GM19328 (cell line): ENCODE data around the gene DRAXIN.

ENCODE experiments used
- ATAC-seq: cut with Tn5 transposase; IDR thresholded peaks from one replicate; pipeline ENCODE4 v1.9.1; 2021; ENCODE audit warnings: mild to moderate bottlenecking, moderate library complexity; ENCODE audit not compliant: unreplicated experiment

DRAXIN gene

DNA sequence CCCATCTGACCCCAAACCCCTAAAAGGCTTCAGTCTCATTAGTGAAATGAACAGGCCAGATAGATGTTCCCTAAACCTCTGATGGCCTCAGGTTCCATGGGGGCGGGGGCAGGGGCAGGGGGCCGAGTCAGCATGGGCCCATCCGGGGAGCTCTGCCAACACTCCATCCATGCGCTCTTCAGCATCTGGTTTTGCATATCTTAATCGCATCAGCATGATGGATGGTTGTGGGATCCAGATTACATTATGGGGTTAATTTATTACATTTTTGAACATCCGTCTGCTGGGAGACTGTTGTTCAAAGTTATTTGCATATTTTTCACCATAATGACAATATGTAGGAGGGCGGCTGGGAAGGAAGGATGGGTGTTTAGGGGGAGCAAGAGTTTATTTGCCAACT, 7.4 kb upstream of the DRAXIN start:
- no peak for ATAC-seq

DNA sequence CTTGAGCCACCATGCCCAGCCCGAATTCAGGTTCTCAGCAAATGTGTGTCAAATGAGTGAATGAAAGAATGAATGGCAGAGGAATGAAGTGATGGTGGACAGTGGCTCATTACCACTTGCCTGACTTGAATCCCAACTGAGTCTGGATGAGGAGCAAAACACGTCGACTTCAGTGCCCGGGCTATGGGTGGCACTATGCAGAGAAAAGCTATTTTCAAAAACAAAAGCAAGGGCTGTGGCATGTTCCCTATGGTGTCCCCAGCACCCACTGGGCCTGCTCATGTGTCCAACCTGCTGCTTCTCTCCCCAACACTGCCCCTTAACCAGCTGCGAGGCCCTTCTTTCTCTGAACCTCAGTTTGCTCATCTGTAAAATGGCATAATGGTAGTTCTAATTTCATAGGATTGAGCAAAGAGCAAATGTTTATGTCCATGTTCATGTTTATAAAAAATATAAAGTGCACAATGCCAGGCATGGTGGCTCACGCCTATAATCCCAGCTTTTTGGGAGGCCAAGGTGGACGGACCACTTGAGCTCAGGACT, 6.2 kb upstream of the DRAXIN start:
- ATAC-seq = no peak

DNA sequence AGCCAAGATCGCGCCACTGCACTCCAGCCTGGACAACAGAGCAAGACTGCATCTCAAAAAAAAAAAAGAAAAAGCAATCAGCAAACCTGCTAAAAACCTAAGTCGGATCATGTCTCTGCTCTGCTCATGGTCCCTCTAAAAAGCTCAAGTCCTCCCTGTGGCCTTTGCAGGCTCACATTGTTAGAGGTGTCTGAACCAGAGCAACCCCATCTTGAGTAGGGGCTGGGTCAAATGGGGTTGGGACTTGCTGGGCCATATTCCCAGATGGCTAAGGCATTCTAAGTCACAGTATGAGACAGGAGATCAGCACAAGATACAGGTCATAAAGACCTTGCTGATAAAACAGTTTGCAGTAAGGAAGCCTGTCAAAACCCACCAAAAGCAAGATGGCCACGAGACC, 3.0 kb upstream of the DRAXIN start:
- ATAC-seq = no peak

DNA sequence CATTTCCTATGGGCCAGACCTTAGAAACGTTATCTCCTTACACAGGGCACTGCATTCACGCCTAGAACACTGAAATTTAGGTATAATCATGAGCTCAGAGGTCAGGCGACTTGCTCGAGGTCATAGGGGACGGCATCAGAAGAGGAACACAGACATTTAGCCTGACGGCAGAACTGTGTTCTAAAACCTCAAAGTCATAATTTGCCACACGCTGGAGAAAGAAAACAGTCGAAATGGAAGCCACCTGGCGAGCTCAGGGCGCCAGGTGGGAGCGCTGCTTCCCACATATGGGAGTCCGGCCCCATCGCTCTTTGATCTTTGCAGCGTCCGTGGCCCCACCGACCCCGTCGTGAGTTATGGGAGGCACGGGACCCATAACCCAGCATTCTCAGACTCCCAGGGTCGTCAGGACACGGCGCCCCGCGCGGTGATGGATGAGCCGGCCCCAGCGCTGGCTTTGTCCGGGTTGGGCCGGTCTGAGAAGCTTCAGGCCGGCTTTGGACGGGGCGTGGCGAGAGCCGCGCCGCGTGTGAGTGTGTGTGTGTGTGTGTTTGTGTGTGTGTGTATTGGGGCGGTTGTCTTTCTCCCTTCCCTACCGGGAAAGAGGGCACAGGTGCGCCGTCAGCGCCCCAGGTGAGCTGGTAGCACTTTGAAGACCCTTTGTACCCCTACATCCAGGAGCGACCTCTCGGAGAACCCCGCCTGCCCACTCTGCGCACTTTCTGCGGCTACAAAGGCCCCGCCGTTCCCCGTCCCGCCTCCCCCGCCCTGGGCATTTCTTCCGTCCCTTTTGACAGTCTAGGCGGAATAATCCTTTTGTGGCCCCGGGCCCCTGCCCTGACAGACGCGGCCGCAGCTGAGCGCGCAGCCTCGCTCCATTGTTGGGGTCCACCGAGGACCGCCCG, 861 bp upstream of the DRAXIN start:
- no peak for ATAC-seq

DNA sequence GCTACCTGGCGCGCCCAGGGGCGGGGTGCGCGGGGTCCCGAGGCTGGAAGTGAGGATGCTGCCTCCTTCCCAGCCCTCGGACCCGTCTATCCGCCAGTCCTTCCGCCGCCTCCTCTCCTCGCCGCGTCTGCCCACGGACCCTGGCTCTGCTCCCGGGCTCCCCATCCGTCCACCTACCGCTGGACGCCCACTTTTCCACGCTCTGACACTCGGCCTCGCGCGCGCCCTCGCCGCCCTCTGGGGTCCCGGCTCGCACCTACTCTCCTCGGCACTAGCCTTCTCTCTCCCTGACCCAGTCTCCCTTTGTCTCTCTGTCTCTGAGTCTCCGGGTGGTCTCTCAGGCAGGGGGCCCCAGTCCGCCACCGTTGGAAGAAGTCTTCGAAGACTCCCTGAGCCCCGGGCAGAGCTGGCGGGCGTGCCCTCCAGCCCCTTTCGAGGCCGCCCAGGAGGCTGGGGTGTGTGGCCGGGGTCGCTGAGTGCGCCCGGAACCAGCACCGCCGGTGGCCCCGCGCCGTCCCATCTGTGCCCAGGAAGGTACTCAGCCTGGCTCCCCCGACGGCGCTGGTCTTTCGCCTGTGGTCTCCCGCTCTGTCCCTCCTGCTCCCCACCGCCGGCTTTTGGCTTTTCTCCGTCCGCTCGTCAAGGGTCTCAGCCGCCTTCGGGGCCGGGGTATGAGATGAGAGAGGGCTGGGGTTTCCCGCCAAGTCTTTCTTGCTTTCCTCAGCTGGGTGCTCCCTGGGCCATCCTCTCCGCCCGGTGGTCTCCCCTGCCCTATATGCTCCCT, 610 bp downstream of the DRAXIN start:
- no peak for ATAC-seq

DNA sequence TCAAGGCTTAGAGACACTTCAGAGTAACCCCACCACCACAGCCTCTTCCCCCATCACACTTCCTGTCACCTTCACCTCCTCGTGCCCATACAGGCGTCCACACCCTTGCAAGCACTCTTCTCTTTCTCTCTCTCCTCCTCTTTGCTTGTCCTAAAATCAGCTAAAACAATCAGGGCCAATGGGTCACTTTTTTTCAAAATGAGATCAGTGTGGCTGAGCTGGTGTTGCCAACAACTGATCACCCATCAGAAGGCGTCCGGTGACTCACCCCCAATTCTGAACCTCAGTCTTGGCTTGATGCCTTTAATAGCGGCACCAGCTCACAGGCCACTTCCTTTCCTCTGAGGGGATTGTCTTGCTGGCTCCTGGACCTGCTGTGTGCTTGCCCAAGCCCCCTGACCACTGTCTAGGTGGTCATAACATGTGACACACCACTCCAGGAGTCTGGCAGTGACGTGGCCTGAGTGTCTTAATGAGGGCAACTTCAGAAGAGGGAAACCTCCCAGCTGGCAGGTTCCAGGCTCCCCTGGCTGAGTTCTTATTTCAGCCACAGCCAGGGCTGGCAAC, 1.6 kb downstream of the DRAXIN start:
- no peak for ATAC-seq

DNA sequence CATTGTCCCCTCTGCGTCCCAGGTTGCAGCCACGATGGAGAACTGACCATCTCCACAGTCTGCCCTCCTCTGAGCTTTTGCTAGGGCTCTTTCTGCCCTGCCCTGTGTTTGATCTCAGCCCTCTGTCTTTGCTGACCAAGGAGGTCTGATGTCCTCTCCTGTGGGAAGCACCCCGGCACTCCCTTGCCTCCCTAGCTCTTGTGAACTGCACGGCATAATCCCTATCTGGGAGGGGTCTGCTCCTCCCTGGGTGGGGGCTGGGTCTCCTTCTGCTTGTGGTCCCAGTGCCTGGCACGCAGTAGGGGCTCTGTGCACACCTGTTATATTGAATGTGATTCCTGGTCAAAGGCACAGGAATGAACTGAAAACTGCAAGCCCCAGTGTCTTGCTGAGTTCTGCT, 2.4 kb downstream of the DRAXIN start:
- ATAC-seq = no peak

DNA sequence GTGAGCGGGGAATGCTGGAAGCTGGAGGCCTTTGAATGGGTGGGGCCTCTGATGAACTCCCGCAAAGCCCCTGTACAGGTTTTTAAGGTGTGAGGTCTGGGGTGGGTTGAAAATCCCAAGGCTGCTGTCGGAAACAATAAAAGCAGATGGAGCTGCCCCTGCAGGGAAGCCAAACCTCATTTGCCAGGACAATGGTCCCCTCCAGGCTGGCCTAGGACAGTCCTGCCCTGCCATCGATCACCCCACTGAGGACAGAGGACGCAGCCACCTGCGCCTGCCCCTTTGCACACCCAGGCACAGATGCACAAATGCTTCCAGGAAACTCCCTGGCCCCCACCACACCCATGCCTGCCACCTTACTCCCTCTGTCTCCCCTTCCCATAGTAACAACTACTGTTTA, 4.4 kb downstream of the DRAXIN start:
- no peak for ATAC-seq

DNA sequence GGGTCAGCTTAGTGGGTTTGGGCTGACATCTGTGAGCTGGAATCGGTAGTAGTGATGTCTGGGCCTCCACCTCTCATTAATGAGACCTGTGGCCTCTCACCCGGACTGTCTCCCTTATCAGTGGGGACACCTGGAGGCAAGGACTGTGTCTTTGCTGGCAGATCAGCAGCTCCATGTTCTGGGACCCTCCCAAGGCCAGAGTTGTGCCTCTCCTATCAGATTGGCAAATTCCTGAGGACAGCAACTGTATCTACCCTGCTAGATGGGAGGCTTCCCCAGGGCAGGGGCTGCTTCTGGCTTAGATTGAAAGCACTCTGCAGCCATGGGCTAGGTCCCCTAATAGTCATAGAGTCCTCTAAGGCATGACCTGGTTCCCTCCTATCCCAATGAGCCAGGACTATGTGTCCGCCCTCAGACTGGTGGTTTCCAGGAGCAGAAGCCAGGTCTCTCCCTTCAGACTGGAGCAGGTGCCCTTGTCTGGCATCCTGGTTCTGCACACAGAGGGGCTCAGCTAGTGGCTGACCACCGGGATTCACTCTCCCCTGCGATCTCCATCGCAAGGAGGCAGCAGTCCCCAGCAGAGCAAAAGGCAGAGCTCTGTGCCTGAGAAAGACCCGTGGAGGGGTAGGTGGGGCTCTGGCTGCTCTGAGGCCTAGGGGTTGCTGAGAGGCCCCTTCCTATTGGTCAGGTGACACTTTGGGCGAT, 5.8 kb downstream of the DRAXIN start:
- ATAC-seq = no peak

DNA sequence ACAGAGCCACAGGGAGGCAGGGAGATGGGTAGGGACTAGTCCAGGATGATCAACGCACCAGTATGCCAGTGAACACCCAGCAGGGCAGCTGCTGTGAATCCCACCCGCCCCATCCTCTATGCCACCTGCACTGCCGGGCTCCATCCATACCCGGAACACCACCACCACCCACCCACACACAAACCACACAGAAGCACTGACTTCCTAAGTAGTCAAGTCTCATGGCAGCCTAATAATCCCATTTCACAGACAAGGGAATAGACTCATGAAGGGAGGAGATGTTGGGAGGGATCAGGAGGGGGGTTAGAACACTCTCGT, 6.3 kb downstream of the DRAXIN start:
- no peak for ATAC-seq

DNA sequence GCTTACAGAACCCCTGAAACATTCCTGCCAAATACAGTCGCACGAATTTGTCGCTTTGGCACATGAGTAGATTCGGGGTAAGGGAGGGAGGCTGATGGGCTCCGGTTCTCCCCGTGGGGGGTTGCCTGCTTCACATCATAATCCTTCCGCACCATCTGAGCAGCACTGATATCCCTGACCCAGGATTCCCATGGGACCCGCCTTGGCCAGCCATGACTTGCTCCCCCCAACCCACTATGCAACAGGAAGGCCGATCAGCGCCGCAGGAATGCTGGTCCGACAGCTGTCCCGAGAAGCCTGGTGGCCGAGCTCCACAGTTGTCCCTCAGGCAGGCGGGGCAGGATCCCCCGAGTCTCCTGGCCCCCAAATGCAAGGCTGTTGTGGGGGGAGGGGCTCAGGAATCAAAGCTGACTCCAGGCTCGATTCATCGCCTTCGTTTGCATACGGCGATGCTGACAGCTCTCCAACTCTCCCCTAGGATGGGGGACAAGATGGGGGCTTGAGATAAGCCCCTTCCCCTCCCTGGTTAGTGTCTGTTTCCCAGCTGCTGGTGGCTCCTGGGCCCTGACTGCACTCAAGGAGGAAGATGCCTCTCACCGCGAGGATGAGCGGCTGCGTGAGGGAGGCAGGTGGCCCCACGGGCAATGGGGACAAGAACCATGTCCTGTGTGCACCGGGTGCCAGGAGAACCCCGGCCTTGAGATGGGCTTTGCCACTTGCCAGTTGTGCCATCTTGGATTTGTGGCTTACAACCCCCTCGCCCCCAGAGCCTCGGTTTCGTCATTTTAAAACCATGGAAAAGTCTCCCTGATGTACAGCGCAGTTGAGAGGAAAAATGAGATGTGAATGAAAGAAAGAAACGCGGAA, 9.3 kb downstream of the DRAXIN start:
- ATAC-seq = no peak

DNA sequence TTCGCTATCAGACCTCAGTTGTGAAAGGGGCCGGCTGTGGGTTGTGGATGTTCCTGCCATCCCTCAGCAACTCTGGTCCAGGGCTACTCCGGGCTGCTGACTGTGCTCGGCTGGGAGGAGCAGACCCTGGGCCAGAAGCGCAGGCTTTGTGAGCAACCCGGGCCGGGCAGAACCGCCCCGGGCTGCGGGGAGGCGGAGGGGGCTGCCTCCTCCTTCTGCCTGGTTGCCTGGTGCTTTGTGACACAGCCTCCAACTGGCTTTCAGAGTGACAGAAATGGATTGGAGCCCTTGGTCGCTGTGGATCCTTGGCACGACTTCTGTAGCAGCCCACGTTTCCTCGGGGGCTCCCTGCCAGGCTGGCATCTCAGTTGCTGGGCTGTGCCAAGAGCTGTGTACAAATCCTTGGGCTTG, 10.0 kb downstream of the DRAXIN start:
- ATAC-seq = no peak

DNA sequence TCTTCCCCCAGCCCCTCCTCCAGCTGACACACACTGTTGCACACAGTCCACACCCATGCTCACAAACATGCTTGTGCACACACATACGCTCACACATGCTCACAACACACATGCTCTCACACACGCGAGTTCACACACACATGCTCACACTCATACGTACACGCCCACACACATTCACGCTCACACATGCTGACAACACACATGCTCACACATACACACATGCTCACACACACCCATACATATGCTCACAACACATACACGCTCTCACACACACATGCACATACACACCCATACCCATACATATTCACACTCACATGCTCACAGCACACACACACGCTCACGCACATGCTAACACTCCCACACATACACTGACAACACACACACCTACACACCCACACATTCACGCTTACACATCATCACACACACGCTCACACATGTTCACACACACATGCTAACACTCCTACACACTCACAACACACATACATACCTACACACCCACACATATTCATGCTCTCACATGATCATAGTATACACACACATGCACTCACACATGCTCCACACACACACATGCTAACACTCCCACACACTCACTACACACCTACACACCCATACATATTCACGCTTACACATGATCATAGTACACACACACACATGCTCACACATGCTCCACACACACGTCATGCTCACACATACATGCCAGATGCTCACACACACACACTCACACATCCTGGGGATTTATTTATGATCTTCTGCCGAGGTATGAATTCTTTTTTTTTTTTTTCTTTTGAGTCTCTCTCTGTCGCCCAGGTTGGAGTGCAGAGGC, 10.7 kb downstream of the DRAXIN start:
- no peak for ATAC-seq

DNA sequence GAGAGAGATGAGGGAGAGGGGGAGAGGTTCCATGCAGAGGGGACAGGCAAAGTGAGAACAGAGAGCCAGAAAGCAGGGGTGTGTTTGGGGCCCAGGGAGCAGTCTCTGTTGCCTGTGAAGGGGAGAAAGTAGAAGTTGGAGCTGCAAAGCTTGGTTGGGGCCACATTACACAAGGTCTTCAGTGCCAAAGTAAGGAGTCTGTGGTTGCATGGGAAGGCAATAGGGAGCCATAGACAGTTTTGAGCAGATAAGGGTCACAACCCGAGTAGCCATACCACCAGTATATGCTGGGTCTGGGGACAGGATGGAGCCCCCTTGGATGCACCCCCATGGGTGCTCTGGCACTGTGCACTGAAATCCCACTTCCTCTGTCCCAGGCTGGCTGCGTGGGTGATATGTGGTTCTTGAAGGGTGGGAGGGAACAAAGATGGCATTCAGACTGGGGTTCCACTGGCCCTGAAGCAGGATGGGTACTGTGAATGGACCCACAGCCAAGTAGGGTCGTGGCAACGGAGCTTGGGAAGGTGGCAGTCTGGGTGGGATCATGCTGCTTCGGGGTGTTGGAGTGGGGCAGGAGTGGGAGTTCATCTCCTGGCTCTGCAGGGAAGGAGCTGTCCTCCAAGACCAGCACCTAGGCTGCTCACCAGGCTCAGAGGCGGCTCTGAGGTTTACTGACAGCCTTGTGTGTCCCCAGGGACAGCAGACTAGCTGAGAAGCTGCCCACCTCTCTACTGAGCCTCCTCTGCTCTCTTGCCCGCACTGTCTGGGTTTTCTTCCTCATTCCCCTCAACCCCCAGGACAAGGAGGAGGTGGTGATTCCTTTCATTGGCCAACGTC, 12.1 kb downstream of the DRAXIN start:
- ATAC-seq = no peak

DNA sequence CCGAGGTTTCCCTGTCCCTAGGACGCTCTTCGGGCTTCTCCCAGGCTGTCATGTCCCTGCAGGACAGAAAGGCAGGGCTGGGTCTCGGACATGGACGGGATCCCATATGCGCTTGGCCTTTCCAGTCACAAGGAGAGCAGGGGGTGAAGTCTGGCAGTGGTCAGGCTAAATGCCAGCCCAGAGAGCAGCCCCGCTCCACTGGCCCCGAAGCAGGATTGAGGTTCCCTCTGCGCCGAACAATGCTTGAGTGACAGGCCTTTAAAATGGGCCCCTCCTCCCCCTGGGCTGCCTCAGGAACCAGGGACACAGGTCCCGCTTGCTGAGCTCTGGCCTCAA, 12.7 kb downstream of the DRAXIN start:
- no peak for ATAC-seq

DNA sequence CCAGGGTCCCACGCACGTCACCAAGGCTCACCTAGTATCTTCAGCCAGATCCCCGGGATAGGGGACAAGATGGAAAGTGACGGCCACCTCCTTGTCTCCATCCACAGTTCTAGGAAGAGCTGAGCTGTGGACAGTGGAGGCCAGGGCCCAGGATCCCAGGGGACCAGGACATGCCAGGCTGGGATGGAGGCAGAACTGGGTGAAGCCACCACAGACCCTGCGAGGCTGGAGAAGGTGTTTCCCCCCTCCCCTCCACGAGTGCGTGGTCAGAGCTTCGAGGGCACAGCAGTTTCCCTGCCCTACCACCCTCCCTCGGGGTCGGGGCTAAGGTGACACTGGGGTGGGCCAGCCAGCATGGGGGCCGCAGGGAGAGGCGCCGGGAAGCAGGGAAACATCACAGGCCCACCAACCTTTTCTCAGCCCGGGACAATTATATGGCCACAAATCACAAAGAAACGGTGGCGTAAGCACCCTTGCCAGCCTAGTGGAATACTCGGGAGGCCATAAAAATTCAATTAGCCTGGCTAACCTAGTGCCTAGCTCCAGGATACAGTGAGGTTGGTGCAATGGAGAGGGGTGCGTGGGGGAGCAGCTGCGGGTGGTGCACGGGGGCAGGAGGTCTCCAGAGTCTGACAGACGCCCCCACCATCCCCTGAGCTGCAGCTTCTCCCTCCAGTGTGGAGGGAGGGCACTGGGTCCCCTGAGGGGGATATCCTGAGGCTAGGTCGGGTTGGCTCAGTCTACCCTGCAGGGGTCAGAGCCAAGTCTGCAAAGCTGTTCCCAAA, 13.4 kb downstream of the DRAXIN start:
- no peak for ATAC-seq

DNA sequence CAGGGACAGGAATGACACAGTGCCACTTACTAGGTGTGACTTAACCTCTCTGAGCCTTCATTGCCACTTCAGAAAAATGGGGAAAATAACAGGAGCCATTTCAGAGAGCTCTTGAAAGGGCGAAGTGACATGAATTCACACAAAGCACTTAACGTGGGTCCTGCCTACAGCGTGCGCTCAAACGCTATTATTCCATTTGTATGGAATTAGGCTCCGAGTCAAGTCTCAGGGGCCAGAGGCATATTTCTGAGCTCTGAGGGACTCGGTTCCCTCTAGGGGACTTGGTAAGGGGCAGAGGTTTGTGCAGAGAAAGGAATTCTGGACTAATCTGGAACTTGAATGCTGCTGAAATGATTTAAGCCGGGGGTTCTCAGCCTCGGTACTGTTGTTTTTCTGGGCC, 14.1 kb downstream of the DRAXIN start:
- ATAC-seq = no peak

DNA sequence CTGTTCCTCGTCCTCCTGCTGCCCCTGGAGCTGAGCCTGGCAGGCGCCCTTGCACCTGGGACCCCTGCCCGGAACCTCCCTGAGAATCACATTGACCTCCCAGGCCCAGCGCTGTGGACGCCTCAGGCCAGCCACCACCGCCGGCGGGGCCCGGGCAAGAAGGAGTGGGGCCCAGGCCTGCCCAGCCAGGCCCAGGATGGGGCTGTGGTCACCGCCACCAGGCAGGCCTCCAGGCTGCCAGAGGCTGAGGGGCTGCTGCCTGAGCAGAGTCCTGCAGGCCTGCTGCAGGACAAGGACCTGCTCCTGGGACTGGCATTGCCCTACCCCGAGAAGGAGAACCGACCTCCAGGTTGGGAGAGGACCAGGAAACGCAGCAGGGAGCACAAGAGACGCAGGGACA, 14.8 kb downstream of the DRAXIN start:
- no peak for ATAC-seq
